Measurements from ENCODE around the gene RECQL. TPM values are rescaled to one million over a fixed set of nuclear protein-coding genes. Genes with fewer than 3 reads are reported as not detected.
A peak's percentile ranks its signal among the peaks of the same experiment; 100 is the strongest.

RECQL gene
- total and polyA plus RNA-seq, 2 of the 4 experiments (the other 2 are of a cell fraction): 29.4 to 67.0 TPM

DNA sequence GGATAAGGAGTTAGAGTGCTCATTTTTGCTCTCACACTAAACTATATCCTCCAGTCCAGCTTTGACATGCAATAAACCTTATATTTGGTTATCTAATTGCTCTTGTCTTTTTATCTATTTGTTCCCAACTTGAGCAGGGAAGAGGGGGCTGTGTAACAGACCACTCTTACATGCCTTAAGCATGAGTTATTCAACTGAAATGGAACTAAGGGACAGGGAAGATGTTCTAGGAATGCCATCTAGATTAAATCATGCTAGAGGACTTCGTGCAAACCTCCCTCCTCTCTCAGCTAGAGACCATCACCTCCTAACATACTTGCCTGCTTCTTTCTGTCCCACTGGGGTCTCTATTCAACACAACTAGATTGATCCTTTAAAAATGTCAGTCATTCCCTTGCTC is 45.3 kb upstream of the RECQL start:
- in situ Hi-C loops (cut with MboI; ENCODE audit: low sequenced_read_pairs): no loop called here
- H4K20me1 ChIP-seq (ENCODE audit: insufficient read depth, low read length): no peaks in the 10 kb centered on the region
- no peak overlapping the region for H2BK120ac ChIP-seq (ENCODE audit: low read depth, low read length)
- POLR2A ChIA-PET (ENCODE audit: unreplicated experiment): no interaction called here
- H3K56ac ChIP-seq (ENCODE audit: extremely low read depth, insufficient read depth, low read length): no peak overlapping the region
- H4K8ac ChIP-seq (ENCODE audit: low read depth in 2 of 2, low read length in 2 of 2): no peak overlapping the region
- no peak overlapping the region for H3K27ac ChIP-seq (ENCODE audit: insufficient read depth, low read length)
- no peak overlapping the region for H2BK5ac ChIP-seq (ENCODE audit: low read depth, low read length, poor library complexity, severe bottlenecking)
- CTCF ChIA-PET: no interaction called here
- no peaks in the 10 kb centered on the region; the same call in 1 of the 2 replicates for H3K4me1 ChIP-seq (ENCODE audit: control insufficient read depth, insufficient read depth, low read length)
- no TSS peak for BruUV-seq (replicated peaks)
- no peak overlapping the region for H3K4me3 ChIP-seq (ENCODE audit: insufficient read depth, low read depth, low read length)
- no peak overlapping the region for H3K23ac ChIP-seq (ENCODE audit: low read depth, low read length)
- H3K79me1 ChIP-seq (ENCODE audit: low read depth in 1 of 2, low read length in 2 of 2): no peaks in the 10 kb centered on the region
- no peak overlapping the region for H2AK9ac ChIP-seq (replicated peaks; ENCODE audit: low read depth, low read length, poor library complexity)
- no peak for DNase-seq
- no peak for ATAC-seq (ENCODE audit: low read depth)
- H3K14ac ChIP-seq (replicated peaks; ENCODE audit: low read depth, low read length): no peak overlapping the region
- TF ChIP-seq RCOR1 (IDR thresholded peaks at IDR 0.05; ENCODE audit: insufficient replicate concordance, low read length): no peak
- no peak for TF ChIP-seq SMC3 (IDR thresholded peaks at IDR 0.05; ENCODE audit: low read depth, low read length)
- no peak for TF ChIP-seq MXI1 (IDR thresholded peaks at IDR 0.05; ENCODE audit: borderline replicate concordance, low read depth, low read length)
- no peak for TF ChIP-seq MAFK (IDR thresholded peaks at IDR 0.05; ENCODE audit: low read depth, low read length)
- TF ChIP-seq BHLHE40 (IDR thresholded peaks at IDR 0.05; ENCODE audit: low read depth, low read length): no peak
- TF ChIP-seq, protein P1, sequence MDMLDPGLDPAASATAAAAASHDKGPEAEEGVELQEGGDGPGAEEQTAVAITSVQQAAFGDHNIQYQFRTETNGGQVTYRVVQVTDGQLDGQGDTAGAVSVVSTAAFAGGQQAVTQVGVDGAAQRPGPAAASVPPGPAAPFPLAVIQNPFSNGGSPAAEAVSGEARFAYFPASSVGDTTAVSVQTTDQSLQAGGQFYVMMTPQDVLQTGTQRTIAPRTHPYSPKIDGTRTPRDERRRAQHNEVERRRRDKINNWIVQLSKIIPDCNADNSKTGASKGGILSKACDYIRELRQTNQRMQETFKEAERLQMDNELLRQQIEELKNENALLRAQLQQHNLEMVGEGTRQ (IDR thresholded peaks at IDR 0.05; ENCODE audit: low read depth, low read length): no peak
- TF ChIP-seq CEBPB (IDR thresholded peaks at IDR 0.05; ENCODE audit: low read depth, low read length): no peak
- TF ChIP-seq, protein P2, sequence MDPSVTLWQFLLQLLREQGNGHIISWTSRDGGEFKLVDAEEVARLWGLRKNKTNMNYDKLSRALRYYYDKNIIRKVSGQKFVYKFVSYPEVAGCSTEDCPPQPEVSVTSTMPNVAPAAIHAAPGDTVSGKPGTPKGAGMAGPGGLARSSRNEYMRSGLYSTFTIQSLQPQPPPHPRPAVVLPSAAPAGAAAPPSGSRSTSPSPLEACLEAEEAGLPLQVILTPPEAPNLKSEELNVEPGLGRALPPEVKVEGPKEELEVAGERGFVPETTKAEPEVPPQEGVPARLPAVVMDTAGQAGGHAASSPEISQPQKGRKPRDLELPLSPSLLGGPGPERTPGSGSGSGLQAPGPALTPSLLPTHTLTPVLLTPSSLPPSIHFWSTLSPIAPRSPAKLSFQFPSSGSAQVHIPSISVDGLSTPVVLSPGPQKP (IDR thresholded peaks at IDR 0.05; ENCODE audit: borderline replicate concordance, low read depth, low read length): no peak
- no peak for TF ChIP-seq FOS (IDR thresholded peaks at IDR 0.05; ENCODE audit: low read depth, low read length)
- TF ChIP-seq RFX5 (IDR thresholded peaks at IDR 0.05; ENCODE audit: low read depth, low read length): no peak
- TF ChIP-seq POLR2A (IDR thresholded peaks at IDR 0.05; ENCODE audit: low read depth, low read length): no peak
- H4K5ac ChIP-seq (ENCODE audit: low read depth, low read length): no peak overlapping the region
- H2AFZ ChIP-seq (replicated peaks; ENCODE audit: low read length, poor library complexity): no peak overlapping the region
- H4K91ac ChIP-seq (ENCODE audit: insufficient read depth, low read depth, low read length): no peak overlapping the region
- H3K27me3 ChIP-seq (ENCODE audit: control insufficient read depth, insufficient read depth, low read length): no peaks in the 10 kb centered on the region
- H3K18ac ChIP-seq (ENCODE audit: low read depth, low read length): no peak overlapping the region; the same call in 1 of the 2 replicates
- H3K9me3 ChIP-seq (ENCODE audit: control insufficient read depth, insufficient read depth, low read length): no peaks in the 10 kb centered on the region
- H3K9ac ChIP-seq (ENCODE audit: low read depth, low read length): no peak overlapping the region
- dilution Hi-C loops (cut with HindIII; ENCODE audit: low sequenced_read_pairs, unreplicated experiment): no loop called here
- WGBS, 2 experiments (ENCODE audit: extremely low coverage in 2 of 2, insufficient read length in 1 of 2): no CpG with 5 or more reads among the region's 1 CpG
- H3K4me2 ChIP-seq (ENCODE audit: low read depth, low read length): peak overlapping the region; percentile 46; the same call in 1 of the 2 replicates
- H2BK20ac ChIP-seq (ENCODE audit: low read depth, low read length): no peak overlapping the region
- H2AK5ac ChIP-seq (ENCODE audit: low read depth, low read length): no peak overlapping the region
- H3K9me1 ChIP-seq (ENCODE audit: insufficient read depth, low read length): no peaks in the 10 kb centered on the region
- no peaks in the 10 kb centered on the region for H3K36me3 ChIP-seq (ENCODE audit: control insufficient read depth, insufficient read depth, low read length)
- no peak overlapping the region for H3K4ac ChIP-seq (ENCODE audit: low read depth, low read length)
- intact Hi-C loops (cut with micrococcal nuclease): no loop called here
- no peak overlapping the region for H2BK15ac ChIP-seq (ENCODE audit: low read depth, low read length)
